GM20000 (cell line): Measurements from ENCODE around the gene BICDL1.

ENCODE experiments used
- DNase-seq: peaks from one replicate; pipeline ENCODE4 v3.0.0; 2012; ENCODE audit warnings: low spot score
- CTCF ChIP-seq: IDR thresholded peaks from 2 replicates; pipeline ENCODE4 v1.5.1; 2012; ENCODE audit warnings: mild to moderate bottlenecking, control low read depth; ENCODE audit errors: extremely low read depth, missing control alignments

The BICDL1 gene

GRCh38 chr12:119990382-119990874, 1.4 kb downstream of the BICDL1 start:
- DNase-seq = peak; percentile 17
- no peak for TF ChIP-seq CTCF

GRCh38 chr12:119992129-119992705, 3.2 kb downstream of the BICDL1 start:
- DNase-seq = no peak
- TF ChIP-seq CTCF = no peak

GRCh38 chr12:119994892-119995658, 6.0 kb downstream of the BICDL1 start:
- no peak for DNase-seq

GRCh38 chr12:119996417-119996816, 7.4 kb downstream of the BICDL1 start:
- TF ChIP-seq CTCF = no peak
- no peak for DNase-seq

More at GRCh38 chr12:119994892-119995658, 6.0 kb downstream of the BICDL1 start:
- TF ChIP-seq CTCF = no peak

- no peak for DNase-seq
- TF ChIP-seq CTCF = no peak
Measured at GRCh38 chr12:119998471-119999245, 9.6 kb downstream of the BICDL1 start.

GRCh38 chr12:120000556-120000955, 11.5 kb downstream of the BICDL1 start:
- DNase-seq = no peak
- TF ChIP-seq CTCF = no peak
